K562 (cell line): Measurements from ENCODE around the gene EEA1.

Experiments used
- MEF2D ChIP-seq: conservative IDR thresholded peaks from 2 replicates; pipeline ENCODE4 v1.6.1; 2016; ENCODE audit warnings: low read depth, missing genetic modification characterization, missing compliant biosample characterization
- MLLT1 ChIP-seq, 2 experiments: fragments of 450-650 bp; IDR thresholded peaks; 2 replicates each; pipeline ENCODE4 v1.6.1; 2016
- NCOA4 ChIP-seq: fragments of 450-650 bp; IDR thresholded peaks from 2 replicates; pipeline ENCODE4 v1.6.1; 2018; ENCODE audit warnings: mild to moderate bottlenecking; ENCODE audit not compliant: partially characterized antibody

GRCh38 chr12:92905811-92906554 lies 23.1 kb downstream of the EEA1 start:
- TF ChIP-seq MLLT1 (IDR thresholded peaks at IDR 0.05) (no peak), NCOA4 (no peak), MEF2D (tag) (no peak)
